Activated T-cell treated with anti-CD3 and anti-CD28 coated beads for 4 hours (primary cell): ENCODE results near the gene AJUBA.
"Not testable (repeated sequence)": the region's sequence is repeated elsewhere in the genome, so short reads cannot be mapped to it uniquely, and the experiment has no call there.

ENCODE experiments used
- DNase-seq: peaks from one replicate; pipeline ENCODE4 v3.0.0-alpha.2; 2020

AJUBA gene

GRCh38 chr14:22978981-22979671 is 3.2 kb downstream of the AJUBA start:
- DNase-seq: no peak

- DNase-seq: no peak
These were observed 3.9 kb downstream of the AJUBA start for GRCh38 chr14:22978487-22978837.

GRCh38 chr14:22977684-22978486 is 4.5 kb downstream of the AJUBA start:
- DNase-seq: no peak

GRCh38 chr14:22977434-22977683 is 5.0 kb downstream of the AJUBA start:
- no peak for DNase-seq

- no peak for DNase-seq
These were observed 5.5 kb downstream of the AJUBA start for GRCh38 chr14:22976620-22977433.

GRCh38 chr14:22974530-22975313 is 7.6 kb downstream of the AJUBA start:
- DNase-seq: no peak

- peak; percentile 23 for DNase-seq
These were observed 8.9 kb downstream of the AJUBA start for GRCh38 chr14:22973217-22974032.

GRCh38 chr14:22972313-22972930 is 9.9 kb downstream of the AJUBA start:
- DNase-seq: no peak

GRCh38 chr14:22971152-22971551 is 11.2 kb downstream of the AJUBA start:
- DNase-seq: no peak

GRCh38 chr14:22966783-22967269 is 15.5 kb downstream of the AJUBA start:
- DNase-seq: no peak

GRCh38 chr14:22965916-22966782 is 16.2 kb downstream of the AJUBA start:
- DNase-seq: not testable (repeated sequence)

GRCh38 chr14:22962061-22962676 is 20.2 kb downstream of the AJUBA start:
- no peak for DNase-seq

- no peak for DNase-seq
These were observed 26.4 kb downstream of the AJUBA start for GRCh38 chr14:22955702-22956569.

GRCh38 chr14:22952418-22952817 is 29.9 kb downstream of the AJUBA start:
- DNase-seq: no peak

GRCh38 chr14:22951795-22952194 is 30.6 kb downstream of the AJUBA start:
- not testable (repeated sequence) for DNase-seq

- no peak for DNase-seq
These were observed 36.7 kb downstream of the AJUBA start for GRCh38 chr14:22945642-22946041.

GRCh38 chr14:22939684-22940083 is 42.7 kb downstream of the AJUBA start:
- no peak for DNase-seq

GRCh38 chr14:22935156-22935555 is 47.2 kb downstream of the AJUBA start:
- DNase-seq: no peak

- no peak for DNase-seq
These were observed 50.2 kb downstream of the AJUBA start for GRCh38 chr14:22932146-22932545.
